ENCODE data around the gene SLC1A3.
"Not testable (repeated sequence)": the region's sequence is repeated elsewhere in the genome, so short reads cannot be mapped to it uniquely, and the experiment has no call there.

Gene SLC1A3

GRCh38 chr5:36631620-36632362 is 25.4 kb downstream of the SLC1A3 start:
- DNase-seq, result no peak

DNA sequence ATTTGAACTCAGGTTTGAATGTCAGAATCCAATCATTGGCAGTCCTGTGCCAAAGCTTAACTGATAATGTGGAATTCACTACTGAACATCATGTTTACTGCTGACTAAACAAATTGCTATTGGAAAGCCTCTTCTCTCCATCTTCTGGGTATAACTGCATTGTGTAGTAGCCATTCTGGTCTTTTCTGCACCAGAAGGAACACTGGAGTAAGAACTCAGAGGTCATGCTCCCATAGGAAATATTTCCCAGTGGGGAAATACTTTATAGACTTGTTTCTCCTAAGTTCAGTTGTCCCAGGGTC is 25.9 kb downstream of the SLC1A3 start:
- no peak for DNase-seq

- no peak for DNase-seq
These were observed 29.4 kb downstream of the SLC1A3 start for GRCh38 chr5:36635721-36636390.

GRCh38 chr5:36637101-36637500 is 30.7 kb downstream of the SLC1A3 start:
- no peak for DNase-seq

DNA sequence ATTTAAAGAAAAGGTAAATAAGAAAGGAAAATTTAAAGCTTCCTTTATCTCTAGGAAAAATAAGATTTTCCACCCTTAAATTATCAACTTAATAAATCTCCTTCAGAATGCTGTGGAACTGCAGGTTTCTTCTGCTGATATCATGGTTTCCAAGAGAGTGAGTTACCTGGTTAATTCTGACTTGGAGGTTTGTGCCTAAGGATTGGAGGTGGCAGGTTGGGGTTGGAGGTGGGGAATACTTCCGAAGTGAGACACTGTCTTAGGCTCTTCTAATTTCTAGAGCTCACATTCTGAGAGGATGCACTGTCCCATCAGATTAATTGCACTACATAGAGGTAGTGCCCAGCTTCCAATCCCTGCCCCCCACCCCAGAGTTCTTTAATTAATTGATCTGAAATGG is 31.1 kb downstream of the SLC1A3 start:
- no peak for DNase-seq

DNA sequence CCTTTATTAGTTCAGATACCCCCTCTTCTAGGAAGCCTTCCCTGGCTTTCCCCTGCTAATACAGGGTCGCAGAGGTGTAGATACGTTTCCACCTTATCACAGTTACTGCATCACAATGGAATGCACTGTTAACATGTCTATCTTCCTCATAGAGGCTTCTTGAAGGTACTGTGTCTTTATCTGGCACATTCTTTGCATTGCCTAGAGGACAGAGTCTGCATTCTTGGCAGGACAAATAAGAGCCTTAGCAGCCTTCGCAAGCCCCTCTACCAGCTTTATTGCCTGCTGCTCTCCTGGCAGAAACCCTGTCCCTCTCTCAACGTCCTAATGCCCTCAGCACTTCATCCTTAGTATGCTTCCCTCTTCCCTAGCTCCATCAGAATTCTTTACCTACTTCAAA is 31.6 kb downstream of the SLC1A3 start:
- no peak for DNase-seq

DNA sequence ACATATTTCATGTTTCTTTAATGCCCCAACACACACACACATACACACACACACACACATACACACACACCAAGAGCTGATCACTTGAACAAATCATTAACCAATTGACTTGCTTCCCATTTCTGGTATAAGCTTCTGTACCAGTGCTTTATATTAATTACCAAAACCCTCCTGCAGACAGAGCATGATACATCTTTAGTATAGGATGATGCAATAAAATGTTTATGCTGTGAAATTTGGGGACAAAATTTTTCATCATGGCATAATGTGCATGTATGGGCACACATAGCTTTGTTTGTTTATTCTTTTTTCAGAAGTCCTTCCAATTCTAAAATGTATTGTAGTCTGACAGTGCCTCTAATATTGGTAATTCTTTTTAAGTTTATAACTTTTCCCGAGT is 34.5 kb downstream of the SLC1A3 start:
- no peak for DNase-seq

- DNase-seq, result no peak
These were observed 35.0 kb downstream of the SLC1A3 start for GRCh38 chr5:36641431-36641830.

- no peak for DNase-seq
These were observed 35.7 kb downstream of the SLC1A3 start for GRCh38 chr5:36642089-36642488.

DNA sequence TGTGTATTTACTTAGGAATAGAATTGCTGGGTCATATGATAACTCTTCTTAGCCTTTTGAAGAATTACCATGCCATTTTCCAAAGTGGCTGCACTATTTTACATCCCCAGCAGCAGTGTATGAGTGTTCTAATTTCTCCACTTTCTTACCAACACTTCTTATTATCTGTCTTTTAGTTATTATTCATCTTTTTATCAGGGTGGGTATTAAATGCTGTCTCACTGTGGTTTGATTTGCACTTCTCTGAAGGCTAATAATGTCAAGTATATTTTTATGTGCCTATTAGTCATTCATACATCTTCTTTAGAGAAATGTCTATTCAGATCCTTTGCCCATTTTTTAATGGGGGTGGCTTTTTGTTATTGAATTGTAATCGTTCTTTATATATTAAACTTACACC is 36.8 kb downstream of the SLC1A3 start:
- no peak for DNase-seq

GRCh38 chr5:36643841-36644240 is 37.4 kb downstream of the SLC1A3 start:
- not testable (repeated sequence) for DNase-seq

- DNase-seq, result no peak
These were observed 38.3 kb downstream of the SLC1A3 start for GRCh38 chr5:36644727-36645126.

DNA sequence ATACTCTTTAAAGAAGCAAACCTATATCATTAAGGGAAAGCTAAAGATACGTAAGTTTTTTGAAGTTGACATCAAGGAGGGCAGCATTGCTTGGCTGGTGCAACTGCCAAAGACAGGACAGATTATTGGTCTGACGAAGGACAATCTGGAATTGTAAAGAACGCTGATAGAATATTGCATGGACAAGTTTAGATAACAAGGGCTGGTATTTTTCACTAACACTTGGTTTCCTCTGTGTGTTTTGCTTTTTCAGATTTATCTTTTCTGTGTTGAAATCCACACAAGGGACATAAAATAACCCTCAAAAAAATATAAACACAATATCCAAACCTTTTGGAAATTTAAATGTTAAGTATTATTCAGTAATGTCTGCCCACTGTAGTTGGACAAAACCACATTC is 39.7 kb downstream of the SLC1A3 start:
- no peak for DNase-seq

GRCh38 chr5:36646507-36647023 is 40.2 kb downstream of the SLC1A3 start:
- DNase-seq, result no peak

- no peak for DNase-seq
These were observed 40.6 kb downstream of the SLC1A3 start for GRCh38 chr5:36647046-36647445.

GRCh38 chr5:36648426-36648825 is 42.0 kb downstream of the SLC1A3 start:
- DNase-seq, result no peak

DNA sequence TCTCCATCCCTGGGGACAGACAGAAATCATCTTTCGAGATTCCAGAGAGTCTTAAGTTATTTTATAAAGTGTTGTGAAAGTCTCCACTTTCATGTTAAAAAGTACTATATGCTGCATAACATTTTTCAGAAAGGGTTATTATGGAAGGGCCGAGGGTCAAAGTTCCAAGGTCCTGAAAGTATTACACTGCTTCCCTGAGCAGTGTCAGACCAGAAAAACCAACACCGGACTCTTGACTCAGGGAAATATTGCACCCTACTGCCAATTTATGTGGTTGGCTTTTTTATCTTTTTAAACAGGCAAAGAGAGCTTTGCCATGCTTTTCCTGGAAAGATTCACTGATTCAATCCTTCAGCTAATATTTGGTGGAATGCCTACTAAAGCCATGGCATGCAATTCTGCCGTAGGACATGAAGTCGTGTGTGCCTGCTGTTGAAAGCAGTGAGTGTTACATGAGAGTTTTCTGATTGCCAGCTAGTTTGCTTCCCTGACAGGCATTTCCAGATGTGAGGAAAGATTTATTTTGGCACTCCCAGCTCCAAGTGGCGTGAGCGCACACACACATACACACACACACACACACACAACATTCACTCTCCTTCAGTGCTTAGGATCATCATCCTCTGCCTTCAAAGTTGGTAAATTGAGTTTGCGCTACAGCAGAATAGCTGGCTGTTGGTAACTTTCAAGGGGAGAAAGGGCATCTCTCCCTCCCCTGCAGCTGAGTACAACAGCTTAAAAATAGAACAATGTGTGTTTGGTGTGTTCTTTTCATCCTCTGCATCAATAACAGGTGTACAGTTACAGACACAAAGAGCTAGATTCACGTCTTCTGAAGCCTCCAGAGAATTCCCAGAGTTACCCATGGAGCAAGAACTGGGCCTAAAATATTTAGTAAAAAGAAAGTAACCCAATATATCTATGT is 45.6 kb downstream of the SLC1A3 start:
- DNase-seq, result no peak

- DNase-seq, result no peak
These were observed 46.8 kb downstream of the SLC1A3 start for GRCh38 chr5:36653044-36653705.

GRCh38 chr5:36654564-36654963 is 48.2 kb downstream of the SLC1A3 start:
- no peak for DNase-seq

- peak; percentile 66 to 68 for DNase-seq
These were observed 48.8 kb downstream of the SLC1A3 start for GRCh38 chr5:36655161-36655560.

GRCh38 chr5:36656556-36656955 is 50.1 kb downstream of the SLC1A3 start:
- no peak for DNase-seq

DNA sequence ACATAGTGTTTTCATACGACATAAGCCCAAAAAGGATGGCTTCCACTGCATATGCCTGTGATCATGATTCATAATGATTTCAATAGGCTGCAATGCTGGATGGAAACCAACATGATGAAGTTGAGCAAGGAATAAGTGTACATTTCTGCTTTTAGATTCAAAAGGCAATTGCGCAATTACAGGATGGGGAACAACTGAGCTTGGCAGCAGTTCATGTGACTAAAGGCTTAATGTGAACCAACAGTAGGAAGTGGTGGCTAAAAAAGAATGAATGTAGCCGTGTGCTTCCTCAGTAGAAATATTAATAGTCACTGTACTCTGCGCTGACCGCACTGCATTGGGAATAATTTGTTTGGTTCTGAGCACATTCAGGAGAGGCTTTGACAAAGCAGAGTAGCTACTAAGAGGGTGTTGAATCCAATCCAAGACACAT is 51.2 kb downstream of the SLC1A3 start:
- peak; percentile 98 to 100 for DNase-seq

Data from inflammatory macrophage treated with lipopolysaccharide for 1 hour (primary cell).